GM23338 (cell line): ENCODE measurements around the gene HSDL2. TPM values are rescaled to one million over a fixed set of nuclear protein-coding genes. Genes with fewer than 3 reads are reported as not detected.
A peak's percentile ranks its signal among the peaks of the same experiment; 100 is the strongest.

Experiments
- ATAC-seq: fragments of 200-7000 bp; cut with Tn5 transposase; 3 replicates; pipeline ENCODE4 v1.9.1; 2020
- DNase-seq: peaks from one replicate; pipeline ENCODE4 v3.0.0-alpha.2; 2015; ENCODE audit warnings: low spot score
- H2AFZ ChIP-seq: fragments of 200-600 bp; sonication (generic); 2 replicates; pipeline ENCODE4 v1.8.0; 2016; ENCODE audit warnings: antibody characterized with exemption, mild to moderate bottlenecking, moderate library complexity
- H3F3A ChIP-seq: fragments of 200-600 bp; sonication (generic); replicated peaks from 2 replicates; pipeline ENCODE4 v1.8.0; 2017; ENCODE audit warnings: antibody characterized with exemption, mixed run types, low read depth
- H3K27ac ChIP-seq: fragments of 200-600 bp; sonication (generic); 2 replicates; pipeline ENCODE4 v1.6.1; 2016; ENCODE audit warnings: low read depth
- H3K27me3 ChIP-seq: fragments of 200-600 bp; sonication (generic); 2 replicates; pipeline ENCODE4 v1.8.0; 2016; ENCODE audit warnings: mild to moderate bottlenecking, mixed run types, moderate library complexity; ENCODE audit not compliant: insufficient read depth
- H3K36me3 ChIP-seq: fragments of 200-600 bp; sonication (generic); 2 replicates; pipeline ENCODE4 v1.8.0; 2016; ENCODE audit warnings: mild to moderate bottlenecking; ENCODE audit not compliant: insufficient read depth
- H3K4me1 ChIP-seq: fragments of 200-600 bp; sonication (generic); 2 replicates; pipeline ENCODE4 v1.8.0; 2016; ENCODE audit warnings: mild to moderate bottlenecking, moderate library complexity; ENCODE audit not compliant: insufficient read depth
- H3K4me2 ChIP-seq: fragments of 200-600 bp; sonication (generic); 2 replicates; pipeline ENCODE4 v1.7.1; 2017; ENCODE audit warnings: mixed run types
- H3K4me3 ChIP-seq: fragments of 200-600 bp; sonication (generic); 2 replicates; pipeline ENCODE4 v1.6.1; 2016; ENCODE audit warnings: mixed run types
- H3K79me2 ChIP-seq: fragments of 200-600 bp; sonication (generic); replicated peaks from 2 replicates; pipeline ENCODE4 v1.8.0; 2017; ENCODE audit warnings: mild to moderate bottlenecking; ENCODE audit not compliant: insufficient read depth
- H3K9me2 ChIP-seq: fragments of 200-600 bp; sonication (generic); 2 replicates; pipeline ENCODE4 v1.8.0; 2017; ENCODE audit not compliant: insufficient read depth
- H4K20me1 ChIP-seq: fragments of 200-600 bp; sonication (generic); replicated peaks from 2 replicates; pipeline ENCODE4 v1.8.0; 2017; ENCODE audit warnings: mild to moderate bottlenecking; ENCODE audit not compliant: insufficient read depth
- H3K27ac Mint-ChIP-seq: 2 replicates; pipeline ENCODE4 v1.8.0; 2020; ENCODE audit warnings: inconsistent platforms, mild to moderate bottlenecking, moderate library complexity, mixed read lengths
- H3K27me3 Mint-ChIP-seq: 3 replicates; pipeline ENCODE4 v1.8.0; 2022; ENCODE audit warnings: low read depth, mild to moderate bottlenecking, moderate library complexity, mixed read lengths, inconsistent platforms; ENCODE audit not compliant: insufficient read depth, poor library complexity
- H3K36me3 Mint-ChIP-seq: 3 replicates; pipeline ENCODE4 v1.8.0; 2021; ENCODE audit warnings: low read depth, mild to moderate bottlenecking, inconsistent platforms, moderate library complexity, mixed read lengths
- H3K4me1 Mint-ChIP-seq: 3 replicates; pipeline ENCODE4 v1.8.0; 2020; ENCODE audit warnings: mild to moderate bottlenecking, inconsistent platforms, mixed read lengths
- H3K4me3 Mint-ChIP-seq: 3 replicates; pipeline ENCODE4 v1.8.0; 2021; ENCODE audit warnings: moderate library complexity, mild to moderate bottlenecking, inconsistent platforms, mixed read lengths
- H3K9me3 Mint-ChIP-seq: 3 replicates; pipeline ENCODE4 v1.8.0; 2020; ENCODE audit warnings: moderate library complexity, mild to moderate bottlenecking, inconsistent platforms, mixed read lengths
- CTCF ChIP-seq, 2 experiments: fragments of 200-600 bp in 1 of 2; sonication (generic) in 1 of 2; conservative IDR thresholded peaks; 2 replicates each; pipeline versions ENCODE4 v1.5.1 to v1.6.1; 2016 to 2017; ENCODE audit warnings: antibody characterized with exemption in 2 of 2, low read depth in 2 of 2, mild to moderate bottlenecking in 2 of 2, moderate library complexity in 1 of 2
- JUNB ChIP-seq: IDR thresholded peaks from one replicate; pipeline ENCODE4 v1.6.1; 2016; ENCODE audit warnings: antibody characterized with exemption; ENCODE audit not compliant: unreplicated experiment
- POLR2AphosphoS5 ChIP-seq: IDR thresholded peaks from 2 replicates; pipeline ENCODE4 v1.6.1; 2016; ENCODE audit warnings: antibody characterized with exemption, low read depth
- STAT1 ChIP-seq: IDR thresholded peaks from one replicate; pipeline ENCODE4 v1.6.1; 2016; ENCODE audit warnings: antibody characterized with exemption; ENCODE audit not compliant: unreplicated experiment
- ZNF331 ChIP-seq: fragments of 250-450 bp; sonication (Bioruptor Pico); IDR thresholded peaks from 2 replicates; pipeline ENCODE4 v1.5.0; 2020; ENCODE audit warnings: low read depth, mild to moderate bottlenecking, moderate library complexity
- ZNF462 ChIP-seq: fragments of 250-450 bp; sonication (Bioruptor Pico); IDR thresholded peaks from 2 replicates; pipeline ENCODE4 v1.5.0; 2020; ENCODE audit warnings: mild to moderate bottlenecking, moderate library complexity
- polyA plus RNA-seq: library from polyadenylated mRNA; unstranded; fragments of >200 nt; fragmentation: Nextera tagmentation; extraction: Ambion mirVana; gene quantifications from 2 replicates; pipeline ENCODE4 v1.2.1, GENCODE V29; 2016
- total RNA-seq: library from RNA; depleted of rRNA; stranded (reverse); fragments of >200 nt; shearing (Covaris generic); gene quantifications from 2 replicates; pipeline ENCODE4 v1.2.3, GENCODE V29; 2014

HSDL2 gene
- total and polyA plus RNA-seq, 2 experiments from 2014 or later = 11.4 to 15.3 TPM

GRCh38 chr9:112337547-112337946, 42.4 kb upstream of the HSDL2 start (continued):
- TF ChIP-seq CTCF (conservative IDR thresholded peaks at IDR 0.05; ENCODE audit: low read depth in 2 of 2) (no peak), POLR2AphosphoS5 (no peak), ZNF331 (CRISPR knock-in tag) (no peak)

- Histone ChIP-seq H3F3A (no peaks in the 10 kb centered on the region), H3K36me3 (no peaks in the 10 kb centered on the region), H3K9me2 (no peaks in the 10 kb centered on the region), H3K4me1 (peaks cover 5% of the 10 kb centered on the region; the same call in 1 of the 2 replicates), H4K20me1 (no peaks in the 10 kb centered on the region), H3K4me2 (no peak overlapping the region), H3K27ac (no peak overlapping the region), H2AFZ (0 out of 2 replicates have a peak overlapping the region, but pooled peaks have one; percentile 12), H3K79me2 (no peaks in the 10 kb centered on the region), H3K4me3 (no peak overlapping the region), H3K27me3 (no peaks in the 10 kb centered on the region)
- no peak for ATAC-seq
- H3K27ac Mint-ChIP-seq = no peak overlapping the region
- H3K4me3 Mint-ChIP-seq = no peak overlapping the region
- no peaks in the 10 kb centered on the region; the same call in 2 of the 3 replicates for H3K9me3 Mint-ChIP-seq
- no peak for DNase-seq
- no peak for TF ChIP-seq POLR2AphosphoS5
- no peak for TF ChIP-seq ZNF331 (CRISPR knock-in tag)
- no peak for TF ChIP-seq STAT1
- no peak for TF ChIP-seq JUNB
- no peak for TF ChIP-seq ZNF462 (CRISPR knock-in tag)
- H3K27me3 Mint-ChIP-seq = peaks cover 2% of the 10 kb centered on the region
- H3K4me1 Mint-ChIP-seq = peaks cover 14% of the 10 kb centered on the region
- H3K36me3 Mint-ChIP-seq = no peaks in the 10 kb centered on the region
Observed at GRCh38 chr9:112338561-112338960, 41.3 kb upstream of the HSDL2 start.
